T1000 (cell line): ENCODE measurements around the gene PYY.
"Not testable (repeated sequence)": the region's sequence is repeated elsewhere in the genome, so short reads cannot be mapped to it uniquely, and the experiment has no call there.

Source experiments
- DNase-seq: peaks from one replicate; lab custom pipeline; 2025; ENCODE audit warnings: mixed read lengths; lab: John Stamatoyannopoulos, UW

The PYY gene

DNA sequence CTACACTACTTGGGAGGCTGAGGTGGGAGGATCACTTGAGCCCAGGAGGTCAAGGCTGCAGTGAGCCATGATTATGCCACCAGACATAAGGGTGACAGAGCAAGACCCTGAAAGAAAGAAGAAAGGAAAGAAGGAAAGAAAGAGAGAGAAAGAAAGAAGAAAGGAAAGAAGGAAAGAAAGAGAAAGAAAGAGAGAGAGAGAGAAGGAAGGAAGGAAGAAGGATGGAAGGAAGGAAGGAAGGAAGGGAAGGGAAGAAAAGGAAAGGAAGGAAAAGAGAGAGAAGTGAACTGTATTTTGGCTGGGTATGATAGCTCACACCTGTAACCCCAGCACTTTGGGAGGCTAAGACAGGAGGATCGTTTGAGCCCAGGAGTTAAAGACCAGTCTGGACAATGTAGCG lies 24.3 kb upstream of the PYY start:
- no peak for DNase-seq

DNA sequence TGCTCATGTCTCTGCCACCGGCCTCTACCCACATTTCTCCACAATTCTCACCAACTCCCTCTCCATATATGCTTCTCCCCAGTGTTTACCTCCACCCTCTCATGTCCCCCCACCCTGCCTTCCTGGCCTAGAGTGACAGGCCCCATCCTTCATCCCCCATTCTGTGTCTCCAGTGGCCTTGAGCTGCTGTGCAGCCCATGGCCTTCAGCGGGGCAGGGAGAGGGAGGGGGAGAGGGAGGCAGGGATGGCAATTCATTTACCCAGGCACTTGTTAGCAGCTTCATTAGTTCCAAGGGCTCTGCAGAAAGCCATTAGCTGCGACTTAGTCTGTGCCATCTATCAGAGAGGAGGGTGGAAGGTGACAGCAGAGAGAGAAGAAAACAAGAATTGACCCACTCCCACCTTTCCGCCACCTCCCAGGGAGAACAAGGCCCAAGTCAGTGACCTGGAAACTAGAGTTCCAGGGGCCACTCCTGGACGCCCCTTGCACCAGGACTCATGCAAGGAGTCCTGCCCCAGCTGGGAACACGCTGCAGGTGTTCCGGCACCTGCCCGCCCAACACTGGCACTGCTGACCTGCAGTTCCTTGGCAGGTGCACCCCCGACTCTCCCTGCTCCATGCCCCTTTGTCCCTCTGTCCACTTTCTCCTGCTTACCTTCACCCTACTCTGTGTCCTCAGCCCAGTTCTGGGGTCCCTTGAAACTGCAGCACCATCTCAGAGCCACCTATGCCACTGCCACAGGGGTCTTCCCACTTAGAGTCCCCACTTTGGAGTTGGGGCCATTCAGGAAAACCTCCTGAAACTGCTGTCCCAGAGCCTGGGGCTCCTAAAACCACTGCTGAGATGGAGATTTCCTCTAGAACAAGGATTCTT lies 23.5 kb upstream of the PYY start:
- DNase-seq = no peak

DNA sequence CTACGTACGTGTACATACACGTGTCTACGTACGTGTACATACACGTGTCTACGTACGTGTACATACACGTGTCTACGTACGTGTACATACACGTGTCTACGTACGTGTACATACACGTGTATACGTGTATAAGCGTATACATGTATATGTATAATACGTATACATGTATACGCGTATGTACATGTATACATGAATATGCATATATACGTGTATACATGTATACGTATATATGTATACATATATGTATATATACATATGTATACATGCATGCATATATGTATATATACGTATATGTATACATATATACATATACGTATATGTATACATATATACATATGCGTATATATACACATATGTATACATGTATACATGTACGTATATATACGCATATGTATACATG lies 22.2 kb upstream of the PYY start:
- no peak for DNase-seq

DNA sequence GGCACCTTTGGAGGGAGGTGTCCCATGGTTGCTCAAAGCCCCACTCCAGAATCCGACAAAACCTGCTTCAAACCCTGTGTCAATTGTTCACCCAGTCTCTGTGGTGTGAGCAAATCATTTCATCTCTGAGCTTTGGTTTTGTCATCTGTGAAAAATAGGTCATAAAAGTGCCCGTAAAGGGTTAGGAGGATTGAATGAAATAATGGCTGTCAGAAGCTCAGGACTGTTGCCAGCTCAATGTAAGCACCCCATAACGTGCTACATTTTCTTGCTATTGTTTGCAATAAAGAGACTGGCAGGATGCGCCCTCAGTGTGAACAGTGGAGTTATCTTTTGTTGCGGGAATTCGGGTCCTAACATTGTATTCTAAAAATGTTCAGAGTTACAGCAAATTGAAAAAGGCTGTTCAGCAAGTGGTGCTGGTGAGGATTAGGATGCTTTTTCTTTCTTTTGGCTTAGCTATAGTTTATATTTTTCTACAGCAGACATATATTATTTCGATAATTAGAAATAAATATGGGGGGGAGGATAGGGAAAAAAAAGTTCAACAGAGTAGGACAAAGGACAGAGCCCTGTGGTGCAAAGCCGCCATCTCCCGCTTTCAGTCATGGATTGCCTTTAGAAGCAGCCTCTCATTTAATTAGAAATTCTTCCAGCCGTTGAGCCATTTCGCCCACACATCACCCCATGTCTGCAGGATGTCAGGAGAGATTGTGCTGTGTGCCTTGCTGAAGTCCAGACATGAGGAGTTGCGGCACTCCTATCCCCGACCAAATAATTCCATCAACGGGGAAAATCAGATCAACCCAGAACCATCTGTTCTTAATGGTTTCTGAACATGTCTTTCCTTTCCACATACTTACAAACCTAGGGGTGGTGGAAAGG lies 20.9 kb upstream of the PYY start:
- no peak for DNase-seq

DNA sequence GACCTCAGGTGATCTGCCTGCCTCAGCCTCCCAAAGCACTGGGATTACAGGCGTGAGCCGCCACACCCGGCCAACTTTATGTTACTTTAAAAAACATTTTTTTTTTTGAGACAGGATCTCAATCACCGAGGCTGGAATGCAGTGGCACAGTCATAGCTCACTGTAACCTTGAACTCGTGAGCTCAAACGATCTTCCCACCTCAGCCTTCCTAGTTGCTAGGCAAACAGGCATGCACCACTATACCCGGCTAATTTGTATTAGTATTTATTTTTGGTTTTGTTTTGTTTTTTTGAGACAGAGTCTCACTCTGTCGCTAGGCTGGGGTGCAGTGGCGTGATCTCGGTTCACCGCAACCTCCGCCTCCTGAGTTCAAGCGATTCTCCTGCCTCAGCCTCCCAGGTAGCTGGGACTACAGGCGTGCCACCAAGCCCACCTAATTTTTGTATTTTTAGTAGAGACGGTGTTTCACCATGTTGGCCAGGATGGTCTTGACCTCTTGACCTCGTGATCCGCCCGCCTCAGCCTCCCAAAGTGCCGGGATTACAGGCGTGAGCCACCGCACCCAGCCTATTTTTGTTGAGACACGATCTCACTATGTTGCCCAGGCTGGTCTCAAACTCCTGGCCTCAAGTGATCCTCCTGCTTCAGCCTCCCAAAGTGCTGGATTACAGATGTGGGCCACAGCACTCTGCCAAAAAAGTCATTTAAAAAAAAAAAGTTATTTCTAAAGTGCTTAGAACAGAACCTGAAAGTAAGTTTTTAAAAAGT lies 18.9 kb upstream of the PYY start:
- not testable (repeated sequence) for DNase-seq

DNA sequence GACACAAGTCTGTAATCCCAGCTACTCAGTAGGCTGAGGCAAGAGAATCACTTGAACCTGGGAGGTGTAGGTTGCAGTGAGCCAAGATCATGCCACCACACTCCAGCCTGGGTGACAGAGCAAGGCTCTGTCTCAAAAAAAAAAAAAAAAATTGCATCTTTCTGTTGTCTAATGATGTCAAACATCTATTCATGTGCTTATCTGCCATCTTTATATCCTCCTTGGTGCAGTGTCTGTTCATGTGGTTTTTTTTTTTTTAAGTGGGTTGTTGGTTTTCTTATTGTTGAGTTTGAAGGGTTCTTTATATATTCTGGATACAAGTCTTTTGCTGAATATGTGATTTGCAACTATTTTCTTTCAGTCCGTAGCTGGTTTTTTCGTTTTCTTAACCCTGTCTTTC lies 17.7 kb upstream of the PYY start:
- DNase-seq = not testable (repeated sequence)

DNA sequence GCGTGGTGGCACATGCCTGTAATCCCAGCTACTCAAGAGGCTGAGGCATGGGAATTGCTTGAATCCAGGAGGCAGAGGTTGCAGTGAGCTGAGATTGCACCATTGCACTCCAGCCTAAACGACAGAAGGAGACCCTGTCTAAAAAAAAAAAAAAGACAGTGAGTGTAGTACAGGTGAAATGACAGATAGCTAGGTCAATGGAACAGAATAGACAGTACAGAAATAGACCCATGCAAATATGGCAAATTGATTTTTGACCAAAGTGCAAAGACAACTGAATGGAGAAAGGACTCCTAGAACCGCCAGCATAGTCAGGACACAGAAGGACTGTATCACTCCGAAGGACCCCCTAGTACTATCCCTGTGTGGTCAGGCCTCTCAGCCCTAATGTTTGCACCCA lies 16.6 kb upstream of the PYY start:
- DNase-seq = no peak

DNA sequence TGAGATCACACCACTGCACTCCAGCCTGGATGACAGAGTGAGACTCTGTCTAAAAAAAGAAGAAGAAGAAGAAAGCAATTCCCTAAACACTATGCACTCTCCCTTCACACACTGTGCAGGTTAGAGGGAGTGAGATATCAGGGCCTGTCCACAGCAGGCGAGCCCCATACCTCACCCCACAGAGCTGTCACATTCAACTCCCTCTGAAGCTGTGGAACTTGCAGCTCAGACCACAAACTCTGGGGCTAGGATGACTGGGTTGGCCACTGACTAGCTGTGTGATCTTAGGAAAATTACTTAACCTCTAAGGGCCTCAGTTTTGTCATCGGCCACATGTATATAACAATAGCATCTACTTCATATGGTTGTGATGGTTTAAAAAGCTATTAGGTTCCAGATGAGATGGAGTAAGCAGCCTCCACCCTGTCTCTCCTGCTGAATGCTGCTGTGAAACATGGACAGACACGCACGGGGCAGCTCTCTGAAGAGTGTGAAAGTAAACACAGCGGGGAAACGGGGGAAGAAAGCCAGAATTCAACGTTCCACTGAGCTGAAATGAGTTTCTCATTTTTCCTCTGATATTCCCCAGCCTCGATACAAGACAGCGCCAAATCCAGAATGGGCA lies 13.6 kb upstream of the PYY start:
- DNase-seq = no peak

DNA sequence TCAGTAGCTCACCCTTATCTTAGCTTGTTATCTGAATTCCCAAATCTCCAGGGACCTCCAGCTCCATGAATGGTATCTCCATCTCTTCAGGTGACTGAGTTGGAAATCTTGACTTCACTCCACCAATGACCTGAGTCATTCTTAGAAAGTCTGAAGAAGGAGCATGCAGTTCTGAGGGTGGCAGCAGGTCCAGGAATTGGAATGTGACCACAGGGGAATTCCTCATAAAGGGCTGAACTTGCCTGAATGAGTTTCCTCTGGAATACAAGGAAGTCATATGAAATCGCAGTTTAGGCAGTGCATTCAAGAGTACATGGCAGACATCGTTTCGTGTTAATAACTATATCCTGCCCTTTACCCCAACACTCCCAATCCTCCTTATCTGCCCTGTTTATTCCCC lies 12.5 kb upstream of the PYY start:
- no peak for DNase-seq

DNA sequence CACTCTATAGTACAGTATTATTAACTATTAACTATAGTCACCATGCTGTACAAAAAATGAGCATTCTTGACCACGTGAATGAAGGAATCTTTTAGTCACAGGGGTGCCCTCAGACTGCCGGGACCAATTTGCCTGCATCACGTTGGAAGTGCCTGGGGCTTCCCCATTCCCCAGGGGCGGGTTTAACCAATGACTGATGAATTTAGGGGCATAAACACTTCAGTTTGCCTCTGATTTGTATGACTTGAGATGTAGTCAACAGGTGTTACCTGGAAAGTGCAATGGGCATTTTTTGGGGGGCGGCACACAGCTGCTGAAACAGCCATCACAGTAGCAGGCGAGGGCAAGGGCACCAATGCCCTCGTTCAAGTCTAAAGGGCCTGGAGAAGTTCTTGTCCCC lies 8.7 kb upstream of the PYY start:
- no peak for DNase-seq

DNA sequence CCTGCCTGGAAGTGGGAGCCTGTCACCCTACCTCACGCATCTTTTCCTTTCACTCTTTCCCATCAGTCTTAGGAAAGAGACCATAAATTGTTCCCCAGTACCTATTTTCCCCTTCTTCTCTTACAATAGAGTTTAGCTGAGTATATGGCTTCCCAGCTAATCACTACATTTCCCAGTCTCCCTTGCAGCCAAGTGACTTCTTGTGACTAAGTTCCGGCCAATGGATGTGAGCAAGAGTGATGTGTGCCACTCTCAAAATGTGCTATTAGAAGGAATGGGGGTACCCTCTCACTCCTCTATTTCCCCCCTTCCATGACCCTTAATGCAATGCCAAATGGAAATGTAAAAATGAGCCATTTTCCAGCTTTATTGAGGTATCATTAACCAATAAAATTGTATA lies 8.2 kb upstream of the PYY start:
- no peak for DNase-seq

DNA sequence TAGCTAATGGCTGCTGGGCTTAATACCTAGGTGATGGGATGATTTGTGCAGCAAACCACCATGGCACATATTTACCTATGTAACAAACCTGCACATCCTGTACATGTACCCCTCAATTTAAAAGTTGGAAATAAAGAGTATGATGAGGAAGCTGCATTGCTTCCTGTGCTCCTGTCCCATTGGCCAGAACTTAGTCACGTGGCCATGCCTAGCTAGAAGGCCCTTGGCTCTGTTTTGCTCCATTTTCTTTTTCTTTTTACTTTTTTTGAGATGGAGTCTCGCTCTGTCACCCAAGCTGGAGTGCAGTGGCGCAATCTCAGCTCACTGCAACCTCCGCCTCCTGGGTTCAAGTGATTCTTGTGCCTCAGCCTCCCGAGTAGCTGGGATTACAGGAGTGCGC lies 7.6 kb upstream of the PYY start:
- not testable (repeated sequence) for DNase-seq

DNA sequence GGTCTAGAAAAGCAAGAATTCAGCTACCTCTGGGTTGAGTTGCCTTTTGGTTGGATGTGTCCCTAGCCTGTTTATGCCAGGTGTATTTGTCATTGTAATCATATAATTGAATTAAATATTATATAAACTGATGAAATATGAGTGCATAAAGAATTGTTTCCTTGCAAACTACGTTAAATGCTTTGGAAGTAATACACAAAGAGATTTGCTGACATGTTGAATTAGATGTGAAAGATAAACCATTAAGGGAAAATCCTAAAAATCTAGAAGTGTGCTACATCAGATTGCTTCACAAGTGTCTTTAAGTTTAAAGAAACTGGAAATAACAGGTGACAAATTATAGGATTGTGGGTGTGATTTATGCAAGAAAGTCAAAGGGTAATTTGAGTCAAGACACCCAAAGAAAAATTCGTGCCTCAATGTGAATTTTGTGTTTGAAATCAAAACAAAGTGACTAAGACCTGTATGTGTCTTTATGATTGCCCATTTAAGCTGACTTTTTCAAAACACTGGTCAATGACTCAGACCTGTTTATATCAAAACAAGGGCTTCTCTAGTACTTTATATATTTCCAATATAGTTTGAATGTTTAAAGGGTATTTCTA lies 5.1 kb upstream of the PYY start:
- no peak for DNase-seq

DNA sequence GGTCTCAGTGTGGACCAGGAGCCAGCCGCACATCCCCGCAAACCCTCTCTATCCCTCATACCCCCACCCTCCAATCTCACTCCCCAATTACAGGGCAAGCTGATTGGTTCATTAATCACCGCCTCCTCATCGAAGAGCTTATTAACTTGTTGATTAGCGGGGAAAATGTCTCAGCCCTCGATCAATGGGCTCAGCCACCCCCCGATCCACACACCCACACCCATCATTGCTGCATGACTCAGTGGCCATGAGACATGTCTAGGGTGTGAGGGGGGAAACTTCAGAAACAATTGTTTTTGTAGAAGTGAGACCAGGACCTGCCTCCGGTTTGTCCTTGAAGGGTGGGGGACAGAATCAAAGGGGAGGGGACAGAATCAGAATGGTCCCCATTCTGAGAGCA lies 2.5 kb upstream of the PYY start:
- no peak for DNase-seq

DNA sequence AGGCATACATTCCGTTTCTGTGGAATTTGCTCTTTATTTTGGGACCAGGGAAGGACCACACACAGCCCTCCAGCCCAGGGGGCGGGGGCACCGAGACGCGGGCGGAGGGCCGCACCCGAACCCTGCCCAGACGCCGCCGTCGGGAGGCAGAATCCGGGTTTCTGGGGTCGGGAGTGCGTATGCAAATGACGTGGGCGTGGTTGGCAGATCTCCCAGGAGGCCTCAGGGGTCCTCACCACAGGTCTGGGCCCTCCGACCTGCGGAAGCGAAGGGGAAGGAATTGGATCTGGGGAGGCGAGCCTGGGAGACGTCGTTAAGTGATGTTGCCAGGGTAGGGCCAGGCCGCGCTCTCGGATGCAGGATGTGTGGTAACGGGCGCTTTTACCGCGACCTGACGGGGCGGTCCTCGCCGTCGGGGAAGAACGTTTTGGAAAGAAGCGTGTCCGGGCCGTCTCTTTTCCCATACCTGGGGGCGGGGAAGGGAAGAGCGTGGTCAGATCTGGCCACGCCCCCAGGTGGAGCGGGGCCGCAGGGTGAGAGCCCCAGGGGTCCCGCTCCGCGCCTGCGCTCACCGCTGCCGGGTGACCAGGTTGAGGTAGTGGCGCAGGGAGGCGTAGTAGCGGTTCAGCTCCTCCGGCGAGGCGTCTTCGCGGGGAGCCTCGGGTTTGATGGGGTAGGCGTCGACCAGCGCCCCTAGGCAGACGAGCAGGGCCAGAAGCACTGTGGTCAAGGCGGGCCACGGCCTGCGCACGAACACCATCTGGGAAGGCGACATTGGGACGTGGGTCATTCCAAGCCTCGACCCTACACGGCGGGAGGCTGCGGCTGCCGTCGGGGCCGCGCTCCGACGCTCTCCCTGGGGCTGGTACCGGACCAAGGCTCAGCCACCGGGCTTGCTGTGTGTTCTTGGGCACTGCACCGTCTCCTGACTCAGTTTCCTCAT lies 745 bp downstream of the PYY start:
- no peak for DNase-seq

DNA sequence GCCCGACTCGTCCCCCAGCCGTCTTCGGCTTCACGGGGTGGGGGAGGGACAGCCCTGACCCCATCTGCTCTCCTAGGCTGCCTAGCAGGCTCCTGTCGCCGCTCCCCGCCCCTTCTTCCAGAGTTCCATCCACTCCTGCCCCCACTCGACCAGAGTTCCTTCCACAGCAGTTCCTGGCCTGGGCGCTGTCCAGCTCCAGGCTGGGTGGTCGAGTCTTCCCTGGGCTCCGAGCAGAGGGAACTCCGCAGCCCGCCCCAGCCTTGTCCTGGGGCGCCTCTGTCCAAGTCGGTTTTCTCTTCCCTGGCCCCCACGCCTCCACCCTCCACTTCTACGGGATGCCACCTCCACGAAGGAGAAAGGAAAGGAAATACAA lies 1.4 kb downstream of the PYY start:
- no peak for DNase-seq

DNA sequence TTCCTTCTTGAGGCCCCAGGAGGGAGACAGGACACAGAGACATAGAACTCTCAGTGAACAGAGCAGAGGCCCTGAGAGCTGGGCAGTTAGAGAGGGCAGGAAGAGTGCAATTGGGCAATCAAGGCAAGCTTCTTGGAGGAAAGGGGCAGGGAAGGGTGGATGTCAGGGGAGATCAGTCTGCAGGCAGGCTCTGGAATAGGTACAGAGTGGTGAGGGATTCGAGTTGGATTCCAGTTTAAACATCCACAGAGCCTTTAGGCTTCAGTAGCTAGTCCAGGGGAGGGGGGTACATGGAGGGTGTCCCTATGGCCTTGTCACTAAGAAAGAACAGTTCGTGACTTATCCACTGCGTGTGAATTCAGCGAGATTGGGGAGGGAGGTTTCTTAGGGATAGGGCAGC lies 2.0 kb downstream of the PYY start:
- no peak for DNase-seq

DNA sequence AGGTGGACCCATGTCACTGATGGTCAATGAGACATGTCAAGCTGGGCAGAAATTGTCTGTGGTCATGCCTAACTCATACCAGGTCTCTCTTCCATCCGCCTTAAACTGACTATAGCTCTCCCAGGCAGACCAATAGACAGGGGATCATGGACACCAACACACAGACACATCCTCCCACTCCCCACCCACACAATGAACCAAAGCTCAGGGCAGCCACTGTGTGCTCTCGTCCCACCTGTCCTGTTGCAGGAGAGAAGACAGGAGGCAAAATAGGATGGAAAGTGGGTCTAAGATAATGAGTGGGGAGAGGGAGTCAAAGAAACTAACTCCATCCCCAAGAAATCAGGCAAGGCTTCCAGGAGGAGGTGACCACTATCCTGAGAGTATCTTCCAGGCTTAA lies 3.2 kb downstream of the PYY start:
- no peak for DNase-seq

DNA sequence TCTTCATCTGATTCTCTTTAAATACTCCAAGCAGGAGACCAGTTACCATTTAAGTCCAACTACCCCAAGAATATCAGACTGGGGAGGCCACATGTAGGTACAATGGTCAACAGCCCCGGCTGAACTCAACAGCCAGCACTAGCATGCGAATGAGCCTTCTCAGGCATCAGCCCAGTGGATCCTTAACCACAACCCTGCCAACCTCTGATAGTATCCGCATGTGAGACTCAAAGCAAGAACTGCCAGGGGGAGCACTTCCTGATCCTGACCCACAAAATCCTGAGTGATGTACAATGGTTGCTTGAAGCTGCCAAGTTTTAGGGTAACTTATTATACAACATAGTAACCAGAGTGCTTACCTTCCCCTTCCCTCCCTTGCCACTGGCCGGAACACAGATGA lies 4.0 kb downstream of the PYY start:
- no peak for DNase-seq

DNA sequence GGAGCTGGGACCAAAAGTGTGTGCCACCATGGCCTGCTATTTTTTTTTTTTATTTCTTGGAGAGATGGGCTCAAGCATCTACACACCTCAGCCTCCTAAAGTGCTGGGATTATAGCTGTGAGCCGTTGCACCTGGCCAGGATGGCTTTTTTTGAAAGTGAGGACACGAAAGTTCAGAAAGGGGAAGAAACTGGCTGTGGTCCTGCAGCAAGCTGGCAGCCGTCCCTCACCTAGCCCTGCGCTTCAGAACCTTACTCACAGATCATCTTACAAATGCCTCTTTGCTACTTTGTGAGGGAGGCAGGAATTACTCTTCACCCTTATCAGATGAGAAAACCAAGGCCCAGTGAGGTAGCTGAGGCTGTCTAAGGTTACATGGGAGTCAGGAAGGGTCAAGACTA lies 7.0 kb downstream of the PYY start:
- no peak for DNase-seq
